Measurements from ENCODE around the gene SNX27.

The SNX27 gene

GRCh38 chr1:151720554-151720953 is 108.7 kb downstream of the SNX27 start:
- TF ChIP-seq TAF1 (IDR thresholded peaks at IDR 0.05; ENCODE audit: borderline replicate concordance, insufficient read depth, low read length) = no peak
- no peak for TF ChIP-seq REST (IDR thresholded peaks at IDR 0.05; ENCODE audit: insufficient read depth in 1 of 2, low read depth in 2 of 2, low read length in 2 of 2)
- no peak for TF ChIP-seq SIN3A (IDR thresholded peaks at IDR 0.05; ENCODE audit: borderline replicate concordance, insufficient read depth, low read length)
- no peak for TF ChIP-seq POLR2AphosphoS5 (IDR thresholded peaks at IDR 0.05; ENCODE audit: low read depth, low read length)
- TF ChIP-seq FOXP2 (optimal IDR thresholded peaks at IDR 0.05; ENCODE audit: borderline replicate concordance, extremely low read depth, extremely low read length, insufficient read depth) = no peak

GRCh38 chr1:151720974-151721787 is 109.3 kb downstream of the SNX27 start, which contains the start of gene RIIAD1:
RIIAD1 (plus strand) TSS chr1:151721522; CDS start chr1:151721537, 15 bp downstream.
- TF ChIP-seq POLR2AphosphoS5 (IDR thresholded peaks at IDR 0.05; ENCODE audit: low read depth, low read length) (no peak), REST (IDR thresholded peaks at IDR 0.05; ENCODE audit: insufficient read depth in 1 of 2, low read depth in 2 of 2, low read length in 2 of 2) (no peak), TAF1 (IDR thresholded peaks at IDR 0.05; ENCODE audit: borderline replicate concordance, insufficient read depth, low read length) (no peak), SIN3A (IDR thresholded peaks at IDR 0.05; ENCODE audit: borderline replicate concordance, insufficient read depth, low read length) (no peak), FOXP2 (optimal IDR thresholded peaks at IDR 0.05; ENCODE audit: borderline replicate concordance, extremely low read depth, extremely low read length, insufficient read depth) (no peak)

- TF ChIP-seq SIN3A (IDR thresholded peaks at IDR 0.05; ENCODE audit: borderline replicate concordance, insufficient read depth, low read length) = no peak
- TF ChIP-seq REST (IDR thresholded peaks at IDR 0.05; ENCODE audit: insufficient read depth in 1 of 2, low read depth in 2 of 2, low read length in 2 of 2) = no peak
- TF ChIP-seq POLR2AphosphoS5 (IDR thresholded peaks at IDR 0.05; ENCODE audit: low read depth, low read length) = no peak
- no peak for TF ChIP-seq TAF1 (IDR thresholded peaks at IDR 0.05; ENCODE audit: borderline replicate concordance, insufficient read depth, low read length)
- TF ChIP-seq FOXP2 (optimal IDR thresholded peaks at IDR 0.05; ENCODE audit: borderline replicate concordance, extremely low read depth, extremely low read length, insufficient read depth) = no peak
These were observed 110.1 kb downstream of the SNX27 start for GRCh38 chr1:151721788-151722510.

- TF ChIP-seq SIN3A (IDR thresholded peaks at IDR 0.05; ENCODE audit: borderline replicate concordance, insufficient read depth, low read length) (no peak), REST (IDR thresholded peaks at IDR 0.05; ENCODE audit: insufficient read depth in 1 of 2, low read depth in 2 of 2, low read length in 2 of 2) (no peak)
These were observed 112.0 kb downstream of the SNX27 start for GRCh38 chr1:151723726-151724370.
